ENCODE data around the gene RTF1. TPM values are rescaled to one million over a fixed set of nuclear protein-coding genes. Genes with fewer than 3 reads are reported as not detected.
"Not testable (repeated sequence)": the region's sequence is repeated elsewhere in the genome, so short reads cannot be mapped to it uniquely, and the experiment has no call there.

Gene RTF1
- 10 to 100 TPM; 28.6 to 38.3 (median 32.6) TPM for total RNA-seq

DNA sequence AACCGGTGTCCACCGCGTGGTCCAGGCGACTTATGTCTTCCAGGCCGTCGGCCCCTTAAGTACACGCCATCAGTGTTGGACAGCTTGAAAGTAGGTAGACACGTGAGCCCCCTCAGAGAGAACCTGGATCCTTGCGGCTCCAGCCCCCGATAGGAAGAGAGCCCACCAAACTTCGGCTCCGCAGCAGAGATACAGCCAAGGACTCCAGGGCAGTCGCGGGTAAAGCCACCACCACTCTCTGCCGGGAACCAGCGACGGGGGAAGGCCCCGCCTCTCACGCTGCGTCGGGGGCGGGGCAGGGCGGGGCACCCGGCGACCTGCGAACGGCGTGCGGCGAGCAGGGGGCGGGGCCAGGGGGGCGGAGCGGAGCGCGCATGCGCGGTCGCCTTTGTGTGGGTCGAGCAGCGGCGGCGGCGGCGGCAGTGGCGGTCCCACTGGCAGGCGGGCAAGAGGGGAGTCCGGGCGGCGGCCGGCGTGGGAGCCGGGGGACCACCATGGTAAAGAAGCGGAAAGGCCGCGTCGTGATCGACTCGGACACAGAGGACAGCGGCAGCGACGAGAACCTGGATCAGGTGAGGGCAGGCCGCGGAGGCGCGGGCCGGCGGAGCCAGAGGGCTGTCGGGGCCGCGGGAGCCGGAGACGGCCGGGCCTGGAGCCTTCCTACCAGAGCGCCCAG, at the start of gene RTF1:
TSS of gene RTF1 (plus strand) at position 354 of the 676 bp plus-strand sequence. CDS start at position 375, 21 bp downstream.
- DNase-seq (peak; percentile 98), ATAC-seq (peak; percentile 95 to 97)
- Mint-ChIP-seq H3K9me3 (no peaks in the 10 kb centered on the region), H3K27me3 (ENCODE audit: low read depth) (no peaks in the 10 kb centered on the region), H3K4me3 (peak within 1 kb of the TSS; percentile 95), H3K4me1 (ENCODE audit: low read depth) (peaks cover 42% of the 10 kb centered on the region), H3K36me3 (ENCODE audit: insufficient read depth) (peaks cover 3% of the 10 kb centered on the region)

DNA sequence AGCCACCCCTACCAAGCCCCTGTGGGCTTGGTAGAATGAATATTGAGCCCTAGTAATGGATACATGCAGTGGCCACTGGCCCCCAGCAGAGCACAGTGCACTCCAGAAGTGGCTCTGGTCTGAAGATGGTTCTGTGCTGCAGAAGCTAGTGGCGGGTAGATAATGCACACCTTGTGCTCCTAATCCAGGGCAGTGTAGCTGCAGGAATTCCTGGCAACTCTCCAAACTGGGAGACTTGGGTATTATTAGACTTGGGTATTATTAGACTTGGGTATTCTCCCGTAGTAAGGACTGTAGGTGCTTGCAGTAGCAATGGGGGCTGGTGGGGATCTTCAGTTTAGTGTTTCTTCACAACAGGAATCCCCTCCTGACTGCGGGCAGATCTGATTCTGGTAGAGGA, 49.5 kb upstream of the RTF1 start:
- Mint-ChIP-seq H3K27me3 (ENCODE audit: low read depth) (no peaks in the 10 kb centered on the region), H3K4me1 (ENCODE audit: low read depth) (no peaks in the 10 kb centered on the region), H3K9me3 (no peaks in the 10 kb centered on the region), H3K36me3 (ENCODE audit: insufficient read depth) (peaks cover 2% of the 10 kb centered on the region), H3K4me3 (no peak overlapping the region)
- ATAC-seq (no peak), DNase-seq (no peak)

DNA sequence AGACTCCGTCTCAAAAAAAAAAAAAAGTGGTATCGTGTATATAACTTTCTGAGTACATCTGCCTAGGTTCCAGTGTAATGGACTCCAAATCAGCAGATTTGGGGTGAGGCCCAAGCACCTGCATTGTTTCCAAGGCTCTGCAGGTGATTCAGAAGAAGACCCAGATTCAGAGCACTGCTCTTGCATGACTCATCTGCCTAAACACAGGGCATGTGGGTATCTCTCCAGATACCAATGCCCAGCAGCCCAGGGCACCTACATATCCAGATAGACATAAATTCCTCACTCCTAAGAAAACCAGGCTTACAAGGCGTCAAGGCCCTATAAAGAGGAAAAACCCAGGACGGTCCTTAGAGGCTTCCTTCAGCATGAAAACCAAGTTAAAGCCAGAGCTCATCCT, 38.9 kb upstream of the RTF1 start:
- H3K36me3 Mint-ChIP-seq (ENCODE audit: insufficient read depth) = peaks cover 1% of the 10 kb centered on the region
- H3K9me3 Mint-ChIP-seq = no peaks in the 10 kb centered on the region
- no peaks in the 10 kb centered on the region for H3K4me1 Mint-ChIP-seq (ENCODE audit: low read depth)
- H3K27me3 Mint-ChIP-seq (ENCODE audit: low read depth) = no peaks in the 10 kb centered on the region
- no peak overlapping the region for H3K4me3 Mint-ChIP-seq
- ATAC-seq (no peak), DNase-seq (no peak)

DNA sequence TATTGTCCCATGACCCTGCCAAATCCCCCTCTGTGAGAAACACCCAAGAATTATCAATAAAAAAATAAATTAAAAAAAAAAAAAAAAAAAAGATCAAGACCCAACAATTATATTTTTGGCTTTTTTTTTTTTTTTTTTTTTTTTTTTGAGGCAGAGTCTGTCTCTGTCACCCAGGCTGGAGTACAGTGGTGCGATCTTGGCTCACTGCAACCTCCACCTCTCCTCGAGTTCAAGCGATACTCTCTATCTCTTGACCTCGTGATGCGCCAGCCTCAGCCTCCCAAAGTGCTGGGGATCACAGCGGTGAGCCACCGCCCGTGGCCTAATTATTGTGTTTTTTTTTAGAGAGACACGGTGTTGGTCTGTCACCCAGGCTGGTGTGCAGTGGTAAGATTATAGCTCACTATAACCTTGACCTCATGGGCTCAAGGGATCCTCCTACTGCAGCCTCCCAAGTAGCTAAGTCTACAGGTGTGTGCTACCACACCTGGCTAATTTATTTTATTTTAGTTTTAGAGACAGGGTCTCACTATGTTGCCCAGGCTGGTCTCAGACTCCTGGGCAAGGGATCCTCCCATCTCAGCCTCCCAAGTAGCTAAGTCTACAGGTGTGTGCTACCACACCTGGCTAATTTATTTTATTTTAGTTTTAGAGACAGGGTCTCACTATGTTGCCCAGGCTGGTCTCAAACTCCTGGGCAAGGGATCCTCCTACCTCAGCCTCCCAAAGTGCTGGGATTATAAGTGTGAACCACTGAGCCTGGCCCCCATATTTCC, 32.7 kb upstream of the RTF1 start:
- H3K4me1 Mint-ChIP-seq (ENCODE audit: low read depth); DNase-seq; H3K9me3 Mint-ChIP-seq; H3K27me3 Mint-ChIP-seq (ENCODE audit: low read depth); ATAC-seq; H3K4me3 Mint-ChIP-seq; H3K36me3 Mint-ChIP-seq (ENCODE audit: insufficient read depth): not testable (repeated sequence)

DNA sequence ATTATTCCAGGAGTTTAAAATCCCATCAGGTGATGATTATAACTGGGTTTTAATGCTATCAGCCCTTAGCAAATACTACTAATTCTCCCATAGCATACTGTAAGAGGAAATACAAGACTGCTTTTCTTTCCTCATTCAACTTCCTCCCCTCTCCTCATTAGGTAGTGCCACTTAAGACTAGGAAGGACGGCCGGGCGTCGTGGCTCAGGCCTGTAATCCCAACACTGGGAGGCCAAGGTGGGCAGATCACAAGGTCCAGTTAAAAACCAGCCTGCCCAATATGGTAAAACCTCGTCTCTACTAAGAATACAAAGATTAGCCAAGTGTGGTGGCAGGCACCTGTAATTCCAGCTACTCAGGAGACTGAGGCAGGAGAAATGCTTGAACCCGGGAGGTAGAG, 29.2 kb upstream of the RTF1 start:
- Mint-ChIP-seq H3K4me1 (ENCODE audit: low read depth) (peaks cover 3% of the 10 kb centered on the region), H3K4me3 (no peak overlapping the region), H3K36me3 (ENCODE audit: insufficient read depth) (peaks cover 9% of the 10 kb centered on the region), H3K27me3 (ENCODE audit: low read depth) (no peaks in the 10 kb centered on the region), H3K9me3 (no peaks in the 10 kb centered on the region)
- ATAC-seq = no peak
- DNase-seq = no peak

DNA sequence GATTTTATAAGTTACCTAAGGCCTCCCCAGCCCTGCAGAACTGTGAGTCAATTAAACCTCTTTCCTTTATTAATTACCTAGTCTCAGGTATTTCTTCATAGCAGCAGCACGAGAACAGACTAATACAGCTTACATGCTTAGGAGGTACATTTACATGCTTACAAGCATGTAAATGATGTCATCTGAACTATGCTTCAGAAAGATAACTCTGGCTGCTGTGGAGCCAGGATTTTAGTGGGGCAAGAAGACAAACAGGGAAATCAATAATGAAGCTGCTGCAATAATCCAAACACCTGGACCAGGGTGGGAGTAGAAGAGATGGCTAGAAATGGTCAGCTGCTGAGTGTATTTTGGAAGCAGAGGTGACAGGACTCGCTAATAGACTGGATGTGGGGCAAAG, 24.2 kb upstream of the RTF1 start:
- H3K36me3 Mint-ChIP-seq (ENCODE audit: insufficient read depth) = peaks cover 30% of the 10 kb centered on the region
- ATAC-seq (no peak), DNase-seq (no peak)
- H3K9me3 Mint-ChIP-seq = no peaks in the 10 kb centered on the region
- H3K27me3 Mint-ChIP-seq (ENCODE audit: low read depth) = no peaks in the 10 kb centered on the region
- no peak overlapping the region for H3K4me3 Mint-ChIP-seq
- H3K4me1 Mint-ChIP-seq (ENCODE audit: low read depth) = peaks cover 19% of the 10 kb centered on the region

- no peaks in the 10 kb centered on the region for H3K27me3 Mint-ChIP-seq (ENCODE audit: low read depth)
- no peaks in the 10 kb centered on the region for H3K9me3 Mint-ChIP-seq
- peaks cover 27% of the 10 kb centered on the region for H3K36me3 Mint-ChIP-seq (ENCODE audit: insufficient read depth)
- no peak for DNase-seq
- H3K4me1 Mint-ChIP-seq (ENCODE audit: low read depth) = peaks cover 19% of the 10 kb centered on the region
- peak; percentile 43 for ATAC-seq
- no peak overlapping the region for H3K4me3 Mint-ChIP-seq
Measured at GRCh38 chr15:41394924-41395323, 22.0 kb upstream of the RTF1 start.

DNA sequence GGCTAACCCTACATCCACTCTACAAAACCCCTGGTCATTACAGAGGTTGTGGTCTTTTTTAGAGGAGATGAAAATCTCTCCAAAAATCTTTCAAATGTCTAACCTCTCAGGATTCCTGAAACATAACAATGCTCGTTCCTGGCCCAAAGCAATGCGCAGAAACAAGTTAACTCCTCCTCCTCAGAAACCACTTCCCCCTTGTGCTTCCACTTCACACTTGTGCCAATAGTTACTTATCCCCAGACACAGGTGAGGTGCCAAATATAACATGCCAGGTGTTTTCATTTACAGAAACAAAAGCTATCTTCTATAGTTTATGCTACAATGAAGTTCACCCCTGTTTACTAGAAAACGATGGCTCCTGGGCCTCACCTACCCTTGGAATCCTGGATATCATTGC, 20.8 kb upstream of the RTF1 start:
- no peak for ATAC-seq

DNA sequence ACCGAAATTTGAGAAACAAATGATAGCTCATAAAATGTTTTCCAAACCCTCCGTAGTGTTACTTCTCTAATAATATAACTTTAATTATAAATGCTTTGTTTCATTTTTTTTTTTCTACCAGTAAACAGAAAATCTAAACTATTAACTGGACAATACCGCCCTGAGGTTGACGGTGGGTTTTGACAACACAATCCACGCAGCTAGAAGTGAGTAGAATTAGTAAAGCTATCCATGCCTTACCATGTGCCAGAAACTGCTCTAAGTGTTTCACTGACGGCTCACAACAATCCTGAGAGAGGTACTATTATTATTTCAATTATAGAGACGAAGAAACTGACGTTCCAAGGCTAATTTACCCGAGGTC, 15.0 kb upstream of the RTF1 start:
- H3K4me1 Mint-ChIP-seq (ENCODE audit: low read depth) = peaks cover 15% of the 10 kb centered on the region
- no peaks in the 10 kb centered on the region for H3K27me3 Mint-ChIP-seq (ENCODE audit: low read depth)
- H3K9me3 Mint-ChIP-seq = no peaks in the 10 kb centered on the region
- H3K4me3 Mint-ChIP-seq = peak overlapping the region; percentile 93
- DNase-seq (no peak), ATAC-seq (no peak)
- H3K36me3 Mint-ChIP-seq (ENCODE audit: insufficient read depth) = peaks cover under 1% of the 10 kb centered on the region

More for the DNA sequence above, 20.8 kb upstream of the RTF1 start:
- H3K36me3 Mint-ChIP-seq (ENCODE audit: insufficient read depth) = peaks cover 27% of the 10 kb centered on the region
- peaks cover 19% of the 10 kb centered on the region for H3K4me1 Mint-ChIP-seq (ENCODE audit: low read depth)
- no peak for DNase-seq
- peak overlapping the region; percentile 25 for H3K4me3 Mint-ChIP-seq
- no peaks in the 10 kb centered on the region for H3K9me3 Mint-ChIP-seq
- no peaks in the 10 kb centered on the region for H3K27me3 Mint-ChIP-seq (ENCODE audit: low read depth)

GRCh38 chr15:41407341-41407740, 9.6 kb upstream of the RTF1 start:
- no peaks in the 10 kb centered on the region for H3K36me3 Mint-ChIP-seq (ENCODE audit: insufficient read depth)
- H3K4me1 Mint-ChIP-seq (ENCODE audit: low read depth) = peaks cover 15% of the 10 kb centered on the region

GRCh38 chr15:41408234-41408641, 8.7 kb upstream of the RTF1 start:
- peaks cover 9% of the 10 kb centered on the region for H3K4me1 Mint-ChIP-seq (ENCODE audit: low read depth)
- DNase-seq (no peak), ATAC-seq (no peak)
- no peaks in the 10 kb centered on the region for H3K9me3 Mint-ChIP-seq
- H3K4me3 Mint-ChIP-seq = no peak overlapping the region
- H3K27me3 Mint-ChIP-seq (ENCODE audit: low read depth) = no peaks in the 10 kb centered on the region
- H3K36me3 Mint-ChIP-seq (ENCODE audit: insufficient read depth) = no peaks in the 10 kb centered on the region

More at GRCh38 chr15:41407341-41407740, 9.6 kb upstream of the RTF1 start:
- ATAC-seq = no peak
- Mint-ChIP-seq H3K4me3 (no peak overlapping the region), H3K9me3 (no peaks in the 10 kb centered on the region), H3K27me3 (ENCODE audit: low read depth) (no peaks in the 10 kb centered on the region)
- no peak for DNase-seq

- Mint-ChIP-seq H3K27me3 (ENCODE audit: low read depth) (no peaks in the 10 kb centered on the region), H3K9me3 (no peaks in the 10 kb centered on the region), H3K36me3 (ENCODE audit: insufficient read depth) (peaks cover 3% of the 10 kb centered on the region), H3K4me3 (no peak overlapping the region), H3K4me1 (ENCODE audit: low read depth) (peaks cover 8% of the 10 kb centered on the region)
- no peak for DNase-seq
- ATAC-seq = no peak
Measured at GRCh38 chr15:41411031-41411430, 5.9 kb upstream of the RTF1 start.

DNA sequence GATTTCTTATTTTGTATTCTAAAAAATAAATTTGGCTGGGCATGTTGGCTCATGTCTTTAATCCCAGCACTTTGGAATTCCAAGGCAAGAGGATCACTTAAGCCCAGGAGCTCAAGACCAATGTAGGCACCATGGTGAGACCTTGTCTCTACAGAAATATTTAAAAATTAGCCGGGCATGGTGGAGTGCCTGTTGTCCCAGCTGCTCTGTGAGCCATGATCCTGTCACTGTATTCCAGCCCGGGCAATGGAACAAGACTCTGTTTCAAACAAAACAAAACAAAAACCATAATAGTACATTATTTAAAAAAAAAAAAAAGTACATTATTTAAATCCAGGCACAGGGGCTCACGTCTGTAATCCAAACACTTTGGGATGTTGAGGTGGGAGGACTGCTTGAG, 5.5 kb upstream of the RTF1 start:
- H3K9me3 Mint-ChIP-seq = no peaks in the 10 kb centered on the region
- peaks cover 12% of the 10 kb centered on the region for H3K4me1 Mint-ChIP-seq (ENCODE audit: low read depth)
- no peak for ATAC-seq
- no peak for DNase-seq
- no peak overlapping the region for H3K4me3 Mint-ChIP-seq
- H3K27me3 Mint-ChIP-seq (ENCODE audit: low read depth) = no peaks in the 10 kb centered on the region
- peaks cover 3% of the 10 kb centered on the region for H3K36me3 Mint-ChIP-seq (ENCODE audit: insufficient read depth)

DNA sequence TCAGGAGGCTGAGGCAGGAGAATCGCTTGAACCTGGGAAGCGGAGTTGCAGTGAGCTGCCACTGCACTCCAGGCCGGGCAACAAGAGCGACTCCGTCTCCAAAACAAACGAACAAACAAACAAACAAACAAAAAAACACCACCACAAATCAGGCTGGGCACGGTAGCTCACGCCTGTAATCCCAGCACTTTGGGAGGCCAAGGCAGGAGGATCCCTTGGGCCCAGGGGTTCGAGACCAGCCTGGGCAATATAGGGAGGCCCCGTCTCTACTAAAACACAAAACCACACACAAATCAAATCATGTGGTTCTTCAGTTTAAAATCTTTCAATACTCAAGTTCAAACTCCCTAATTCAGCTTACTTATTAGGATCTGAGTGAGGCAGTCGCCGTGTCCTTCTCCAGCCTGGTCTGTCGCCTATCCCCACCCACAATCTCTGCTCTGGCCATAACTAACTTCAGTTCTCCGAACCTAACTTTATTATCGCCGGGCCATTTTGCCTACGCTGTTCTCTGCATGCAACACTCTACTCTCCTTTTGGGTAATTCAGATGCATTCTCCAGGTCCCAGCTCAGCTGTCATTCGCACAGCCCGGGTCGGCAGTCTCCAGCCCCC, 660 bp upstream of the RTF1 start:
- DNase-seq (no peak), ATAC-seq (no peak)
- H3K36me3 Mint-ChIP-seq (ENCODE audit: insufficient read depth) = peaks cover 3% of the 10 kb centered on the region
- H3K27me3 Mint-ChIP-seq (ENCODE audit: low read depth) = no peaks in the 10 kb centered on the region
- H3K4me3 Mint-ChIP-seq = peak overlapping the region; percentile 95
- peaks cover 42% of the 10 kb centered on the region for H3K4me1 Mint-ChIP-seq (ENCODE audit: low read depth)
- no peaks in the 10 kb centered on the region for H3K9me3 Mint-ChIP-seq

All from activated T-cell treated with anti-CD3 and anti-CD28 coated beads, Interleukin-2, amount 50 U/mL, for 4 hours (primary cell).